ENCODE results near the gene DMRT1. TPM values are rescaled to one million over a fixed set of nuclear protein-coding genes. Genes with fewer than 3 reads are reported as not detected.
A peak's percentile ranks its signal among the peaks of the same experiment; 100 is the strongest.

Gene DMRT1
- total RNA-seq, 1 donor from 2014 or later, result not detected

- no peak for DNase-seq (ENCODE audit: low spot score in 2 of 2)
- H3K4me1 ChIP-seq, result no peaks in the 10 kb centered on the region
- TF ChIP-seq CTCF (IDR thresholded peaks at IDR 0.05), result no peak
Measured at GRCh38 chr9:883011-883410, 41.5 kb downstream of the DMRT1 start.

DNA sequence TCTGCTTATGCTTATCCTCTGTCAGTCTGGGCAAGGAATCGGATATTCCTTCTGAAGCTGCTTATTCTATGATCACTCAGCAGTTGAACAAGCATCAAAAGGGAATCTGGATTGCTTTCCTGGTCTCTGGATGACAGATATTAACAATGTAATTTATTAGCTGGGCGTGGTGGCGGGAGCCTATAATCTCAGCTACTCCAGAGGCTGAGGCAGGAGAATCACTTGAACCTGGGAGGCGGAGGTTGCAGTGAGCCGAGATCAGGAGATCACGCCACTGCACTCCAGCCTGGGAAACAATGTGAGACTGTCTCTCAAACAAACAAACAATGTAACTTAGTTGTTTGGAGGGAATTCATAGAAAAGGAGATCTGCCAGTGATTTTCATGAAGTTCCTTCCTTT, 45.4 kb downstream of the DMRT1 start:
- no peaks in the 10 kb centered on the region for H3K27me3 ChIP-seq

More at GRCh38 chr9:883011-883410, 41.5 kb downstream of the DMRT1 start:
- H3K4me3 ChIP-seq, result no peak overlapping the region
- intact Hi-C loops (cut with DNase I), result no loop called here
- no peak overlapping the region for H3K27ac ChIP-seq
- H3K36me3 ChIP-seq, result no peaks in the 10 kb centered on the region
- no peaks in the 10 kb centered on the region for H3K27me3 ChIP-seq
- no peaks in the 10 kb centered on the region for H3K9me3 ChIP-seq

GRCh38 chr9:892123-892522, 50.6 kb downstream of the DMRT1 start:
- no peaks in the 10 kb centered on the region for H3K4me1 ChIP-seq
- H3K9me3 ChIP-seq, result no peaks in the 10 kb centered on the region
- no peak for DNase-seq (ENCODE audit: low spot score in 2 of 2)
- H3K27me3 ChIP-seq, result no peaks in the 10 kb centered on the region
- H3K4me3 ChIP-seq, result no peak overlapping the region
- no peaks in the 10 kb centered on the region for H3K36me3 ChIP-seq
- intact Hi-C loops (cut with DNase I), result no loop called here
- no peak for TF ChIP-seq CTCF (IDR thresholded peaks at IDR 0.05)
- H3K27ac ChIP-seq, result no peak overlapping the region

More for the DNA sequence above, 45.4 kb downstream of the DMRT1 start:
- Histone ChIP-seq H3K4me3 (no peak overlapping the region), H3K36me3 (no peaks in the 10 kb centered on the region), H3K9me3 (no peaks in the 10 kb centered on the region), H3K4me1 (no peaks in the 10 kb centered on the region), H3K27ac (no peak overlapping the region)
- intact Hi-C loops (cut with DNase I), result no loop called here
- no peak for TF ChIP-seq CTCF (IDR thresholded peaks at IDR 0.05)
- no peak for DNase-seq (ENCODE audit: low spot score in 2 of 2)

DNA sequence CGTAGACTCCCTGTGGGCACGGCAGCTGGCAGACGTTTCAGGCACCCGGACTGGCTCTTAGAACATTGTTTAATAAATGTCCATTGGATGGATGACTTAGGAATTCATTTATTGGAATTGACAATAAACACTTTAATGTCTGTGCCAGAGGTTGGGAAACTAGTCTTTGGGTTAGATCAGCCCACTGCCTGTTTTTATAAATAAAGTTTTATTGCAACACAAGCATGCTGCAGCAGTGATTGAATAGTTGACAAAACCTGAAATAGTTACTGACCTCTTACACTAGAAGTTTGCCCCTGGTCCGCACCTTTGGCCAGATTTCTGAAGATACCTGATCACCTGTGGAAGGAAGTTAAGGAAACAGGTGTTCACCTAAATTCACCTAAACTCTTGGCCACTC, 51.6 kb downstream of the DMRT1 start:
- Histone ChIP-seq H3K9me3 (no peaks in the 10 kb centered on the region), H3K27ac (no peak overlapping the region), H3K4me3 (no peak overlapping the region), H3K4me1 (no peaks in the 10 kb centered on the region), H3K27me3 (no peaks in the 10 kb centered on the region), H3K36me3 (no peaks in the 10 kb centered on the region)
- no peak for TF ChIP-seq CTCF (IDR thresholded peaks at IDR 0.05)
- no peak for DNase-seq (ENCODE audit: low spot score in 2 of 2)
- intact Hi-C loops (cut with DNase I), result no loop called here

DNA sequence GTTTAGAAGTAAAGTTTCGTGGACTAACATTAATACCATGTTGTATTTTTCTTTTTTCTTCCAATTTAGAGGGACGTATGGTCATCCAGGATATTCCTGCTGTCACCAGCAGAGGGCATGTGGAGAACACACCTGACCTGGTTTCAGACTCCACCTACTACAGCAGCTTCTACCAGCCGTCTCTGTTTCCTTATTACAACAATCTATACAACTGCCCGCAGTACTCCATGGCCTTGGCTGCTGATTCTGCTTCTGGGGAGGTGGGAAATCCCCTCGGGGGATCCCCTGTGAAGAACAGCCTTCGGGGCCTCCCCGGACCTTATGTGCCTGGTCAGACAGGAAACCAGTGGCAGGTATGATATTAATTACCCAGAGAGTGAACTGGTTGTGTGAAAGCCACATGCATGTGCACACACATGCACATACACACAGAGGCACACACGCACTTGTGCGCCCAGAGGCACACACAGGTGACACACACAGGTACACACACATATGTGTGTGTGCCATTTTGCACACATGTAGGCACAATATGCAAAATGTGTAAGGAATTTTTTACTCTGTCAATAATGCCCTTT, 52.4 kb downstream of the DMRT1 start:
- Histone ChIP-seq H3K27ac (no peak overlapping the region), H3K4me1 (no peaks in the 10 kb centered on the region), H3K27me3 (no peaks in the 10 kb centered on the region), H3K9me3 (no peaks in the 10 kb centered on the region), H3K4me3 (no peak overlapping the region), H3K36me3 (no peaks in the 10 kb centered on the region)
- peak; percentile 35 to 54 (median 42) for TF ChIP-seq CTCF (IDR thresholded peaks at IDR 0.05)
- DNase-seq (ENCODE audit: low spot score in 2 of 2), result no peak
- intact Hi-C loops (cut with DNase I), result no loop called here
